Liver (tissue), 5 donors: ENCODE measurements around the gene TRAFD1. TPM values are rescaled to one million over a fixed set of nuclear protein-coding genes. Genes with fewer than 3 reads are reported as not detected.

Source experiments
- polyA plus RNA-seq, 2 donors: library from polyadenylated mRNA; stranded (reverse) in 1 of 2; unstranded in 1 of 2; fragments of 200-250 nt in 1 of 2; fragments of >200 nt in 1 of 2; fragmentation: Nextera tagmentation in 1 of 2; extraction: Ambion mirVana in 1 of 2; gene quantifications; one replicate each; pipeline versions ENCODE4 v1.2.1 to v1.2.3, GENCODE V29; 2013 to 2015
- small RNA-seq: library from RNA; depleted of rRNA; stranded (forward); fragments of <200 nt; gene quantifications from one replicate; pipeline ENCODE3, GENCODE V24; 2014
- total RNA-seq, 2 donors: library from RNA; depleted of rRNA; stranded (reverse); fragments of >200 nt; gene quantifications; one replicate each; pipeline ENCODE4 v1.2.3, GENCODE V29; 2014
- donor health status: healthy.
- donor health status: healthy.
- donor health status: healthy.

TRAFD1 gene
- total and polyA plus RNA-seq, 4 donors = 7.0 to 19.3 (median 13.2) TPM

Small RNAs within 50 kb of the gene (small RNA-seq; reads per million reads assigned to genes)
- not detected for gene RF00019

Other genes with a start within 250 kb of the TRAFD1 start
- 10 to 100 TPM in 1 of 2 donors, 1 to 10 TPM in 1; 6.9 to 11.6 TPM for gene TMEM116, start 112.4 kb upstream of the TRAFD1 start, total RNA-seq
- gene TMEM116, start 112.4 kb upstream of the TRAFD1 start, polyA plus RNA-seq = 1 to 10 TPM; 4.9 to 6.2 TPM
- 10 to 100 TPM; 35.6 to 52.1 TPM for gene ERP29, start 112.1 kb upstream of the TRAFD1 start, total RNA-seq
- 100 to 1,000 TPM in 1 of 2 donors, 10 to 100 TPM in 1; 62.2 to 140 TPM for gene ERP29, start 112.1 kb upstream of the TRAFD1 start, polyA plus RNA-seq
- 10 to 100 TPM; 10.2 to 17.7 TPM for gene NAA25, start 16.8 kb upstream of the TRAFD1 start, total RNA-seq
- gene NAA25, start 16.8 kb upstream of the TRAFD1 start, polyA plus RNA-seq = 10 to 100 TPM in 1 of 2 donors, 1 to 10 TPM in 1; 3.1 to 11.3 TPM